ENCODE results near the gene DSCAM.

The DSCAM gene

DNA sequence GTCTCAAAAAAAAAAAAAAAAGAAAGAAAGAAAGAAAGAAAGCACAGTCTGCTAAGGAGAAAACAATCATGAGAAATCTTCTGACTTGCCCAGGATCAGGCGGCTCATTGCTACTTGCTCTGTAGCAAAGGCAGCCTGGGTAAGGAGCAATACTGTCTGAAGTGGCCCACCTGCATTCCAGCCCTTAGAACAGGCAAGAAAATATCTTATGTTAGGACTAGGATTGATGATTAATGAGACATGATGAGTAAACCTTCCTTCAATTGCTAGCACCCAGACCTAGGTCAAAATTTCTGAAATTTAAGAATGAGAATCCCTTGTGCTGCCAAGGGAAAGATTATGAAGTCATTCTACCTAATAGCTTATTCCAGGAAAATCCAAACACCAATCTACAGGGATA, 140.8 kb downstream of the DSCAM start:
- no peak for DNase-seq (ENCODE audit: extremely low read depth, low read depth)

DNA sequence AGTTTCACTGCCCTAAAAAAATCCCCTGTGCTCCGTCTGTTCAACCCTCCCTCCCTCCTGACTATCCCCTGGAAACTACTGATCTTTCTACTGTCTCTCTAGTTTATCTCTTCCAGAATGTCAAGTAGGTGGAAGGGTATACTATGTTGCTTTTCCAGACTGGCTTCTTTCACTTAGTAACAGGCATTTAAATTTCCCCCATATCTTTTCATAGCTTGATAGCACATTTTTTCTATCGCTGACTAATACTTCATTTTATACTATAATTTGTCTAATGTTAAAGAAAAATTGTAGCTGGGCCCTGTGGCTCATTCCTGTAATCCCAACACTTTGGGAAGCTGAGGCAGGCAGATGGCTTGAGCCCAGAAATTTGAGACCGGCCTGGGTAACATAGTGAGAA, 142.8 kb downstream of the DSCAM start:
- no peak overlapping the region for H3K4me3 ChIP-seq (replicated peaks; ENCODE audit: low read depth, low read length)
- no peak for DNase-seq (ENCODE audit: extremely low read depth, low read depth)
- TF ChIP-seq, protein P1, sequence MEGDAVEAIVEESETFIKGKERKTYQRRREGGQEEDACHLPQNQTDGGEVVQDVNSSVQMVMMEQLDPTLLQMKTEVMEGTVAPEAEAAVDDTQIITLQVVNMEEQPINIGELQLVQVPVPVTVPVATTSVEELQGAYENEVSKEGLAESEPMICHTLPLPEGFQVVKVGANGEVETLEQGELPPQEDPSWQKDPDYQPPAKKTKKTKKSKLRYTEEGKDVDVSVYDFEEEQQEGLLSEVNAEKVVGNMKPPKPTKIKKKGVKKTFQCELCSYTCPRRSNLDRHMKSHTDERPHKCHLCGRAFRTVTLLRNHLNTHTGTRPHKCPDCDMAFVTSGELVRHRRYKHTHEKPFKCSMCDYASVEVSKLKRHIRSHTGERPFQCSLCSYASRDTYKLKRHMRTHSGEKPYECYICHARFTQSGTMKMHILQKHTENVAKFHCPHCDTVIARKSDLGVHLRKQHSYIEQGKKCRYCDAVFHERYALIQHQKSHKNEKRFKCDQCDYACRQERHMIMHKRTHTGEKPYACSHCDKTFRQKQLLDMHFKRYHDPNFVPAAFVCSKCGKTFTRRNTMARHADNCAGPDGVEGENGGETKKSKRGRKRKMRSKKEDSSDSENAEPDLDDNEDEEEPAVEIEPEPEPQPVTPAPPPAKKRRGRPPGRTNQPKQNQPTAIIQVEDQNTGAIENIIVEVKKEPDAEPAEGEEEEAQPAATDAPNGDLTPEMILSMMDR (IDR thresholded peaks at IDR 0.05; ENCODE audit: low read depth, low read length, missing control alignments) = no peak

More for the DNA sequence above, 140.8 kb downstream of the DSCAM start:
- TF ChIP-seq, protein P1 (IDR thresholded peaks at IDR 0.05; ENCODE audit: low read depth, low read length, missing control alignments) = no peak
- H3K4me3 ChIP-seq (replicated peaks; ENCODE audit: low read depth, low read length) = no peak overlapping the region

DNA sequence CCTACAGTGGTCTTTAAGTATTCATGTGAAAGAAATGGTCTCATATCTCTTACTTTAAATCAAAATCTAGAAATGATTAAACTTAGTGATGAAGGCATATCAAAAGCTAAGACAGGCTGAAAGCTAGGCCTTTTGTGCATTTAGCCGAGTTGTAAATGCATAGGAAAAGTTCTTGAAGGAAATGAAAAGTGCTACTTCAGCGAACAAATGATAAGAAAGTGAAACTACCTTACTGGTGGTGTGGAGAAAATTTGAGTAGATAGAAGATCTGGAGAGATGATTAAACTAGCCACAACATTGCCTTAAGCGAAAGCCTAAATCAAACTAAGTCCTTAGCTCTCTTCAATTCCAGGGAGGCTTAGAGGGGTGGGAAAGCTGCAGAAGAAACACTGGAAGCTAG, 147.6 kb downstream of the DSCAM start:
- TF ChIP-seq, protein P1 (IDR thresholded peaks at IDR 0.05; ENCODE audit: low read depth, low read length, missing control alignments) = no peak
- no peak overlapping the region for H3K4me3 ChIP-seq (replicated peaks; ENCODE audit: low read depth, low read length)
- DNase-seq (ENCODE audit: extremely low read depth, low read depth) = no peak

DNA sequence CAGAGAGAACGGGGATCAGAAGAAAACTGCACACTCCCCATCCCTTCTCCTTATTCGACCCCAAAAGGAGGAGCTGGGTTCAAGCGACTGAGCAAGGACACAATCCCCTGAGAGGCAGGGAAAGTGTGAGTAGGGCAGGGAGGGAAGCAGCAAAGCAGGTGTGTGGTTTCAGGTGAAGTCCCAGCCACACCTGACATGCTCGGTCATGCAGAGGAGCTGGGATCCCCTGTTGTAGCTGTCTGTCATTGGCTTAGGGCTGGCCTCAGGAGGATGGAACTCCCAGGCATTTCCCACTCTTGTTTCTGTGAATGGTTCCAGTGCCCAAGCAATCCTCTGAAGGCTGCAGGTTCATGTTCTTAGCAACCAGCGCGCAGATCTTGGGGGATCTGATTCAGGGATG, 150.7 kb downstream of the DSCAM start:
- DNase-seq (ENCODE audit: extremely low read depth, low read depth) = no peak
- H3K4me3 ChIP-seq (replicated peaks; ENCODE audit: low read depth, low read length) = no peak overlapping the region
- TF ChIP-seq, protein P1 (IDR thresholded peaks at IDR 0.05; ENCODE audit: low read depth, low read length, missing control alignments) = no peak

DNA sequence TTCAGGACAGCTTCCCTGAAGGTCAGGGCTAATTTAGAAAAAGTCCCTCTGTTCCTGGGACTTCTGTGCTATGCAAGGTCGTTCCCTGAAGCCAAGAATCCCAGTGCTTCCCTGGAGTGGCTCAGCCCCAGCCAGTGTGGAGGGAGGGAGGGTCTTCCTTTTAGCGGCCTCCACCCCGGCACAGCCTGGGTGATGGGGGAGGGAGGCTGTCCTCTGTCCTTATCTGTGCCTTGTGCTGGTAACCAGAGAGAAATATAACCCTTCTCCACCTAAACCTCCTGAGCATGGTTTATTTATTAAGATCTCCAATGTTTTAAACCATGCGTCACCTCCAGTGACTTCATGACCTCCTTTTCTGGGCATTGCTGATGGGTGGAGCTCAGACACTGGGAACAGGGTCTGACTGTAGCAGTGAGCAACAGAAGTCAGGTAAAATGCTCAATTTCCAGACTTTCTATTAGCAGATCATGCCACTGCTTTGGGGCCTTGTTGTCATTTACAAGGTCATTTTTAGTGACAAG, 157.1 kb downstream of the DSCAM start:
- TF ChIP-seq, protein P1 (IDR thresholded peaks at IDR 0.05; ENCODE audit: low read depth, low read length, missing control alignments) = no peak
- H3K4me3 ChIP-seq (replicated peaks; ENCODE audit: low read depth, low read length) = no peak overlapping the region
- DNase-seq (ENCODE audit: extremely low read depth, low read depth) = no peak

DNA sequence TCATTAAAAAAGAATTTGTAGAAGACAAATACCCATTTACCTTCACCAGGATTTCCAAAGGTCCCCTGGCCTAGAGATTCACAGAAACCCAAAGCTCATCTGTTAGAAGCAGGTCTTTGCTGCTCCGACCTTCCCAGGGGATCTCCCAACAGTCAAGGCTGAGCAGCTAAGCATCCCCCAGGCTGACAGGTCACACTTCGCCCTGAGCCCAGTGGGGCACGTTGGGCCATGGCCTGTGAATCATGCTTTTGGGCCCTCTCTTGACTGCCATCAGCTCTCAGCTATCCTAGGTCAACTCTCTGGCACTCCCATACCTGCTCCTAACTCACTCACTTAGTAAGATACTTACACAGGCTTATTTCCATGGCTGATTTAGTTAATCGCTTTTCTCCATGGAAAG, 157.7 kb downstream of the DSCAM start:
- TF ChIP-seq, protein P1 (IDR thresholded peaks at IDR 0.05; ENCODE audit: low read depth, low read length, missing control alignments) = no peak
- DNase-seq (ENCODE audit: extremely low read depth, low read depth) = no peak
- no peak overlapping the region for H3K4me3 ChIP-seq (replicated peaks; ENCODE audit: low read depth, low read length)
